HG02885 (cell line): ENCODE measurements around the gene ADM2.

ENCODE experiments used
- ATAC-seq: cut with Tn5 transposase; IDR thresholded peaks from one replicate; pipeline ENCODE4 v1.9.1; 2021; ENCODE audit warnings: mild to moderate bottlenecking; ENCODE audit not compliant: unreplicated experiment, poor library complexity

The ADM2 gene

GRCh38 chr22:50483106-50483505, 1.8 kb downstream of the ADM2 start:
- no peak for ATAC-seq

- ATAC-seq = no peak
Measured at GRCh38 chr22:50483556-50483955, 2.2 kb downstream of the ADM2 start.

- no peak for ATAC-seq
Measured at GRCh38 chr22:50483977-50484853, 2.9 kb downstream of the ADM2 start.

DNA sequence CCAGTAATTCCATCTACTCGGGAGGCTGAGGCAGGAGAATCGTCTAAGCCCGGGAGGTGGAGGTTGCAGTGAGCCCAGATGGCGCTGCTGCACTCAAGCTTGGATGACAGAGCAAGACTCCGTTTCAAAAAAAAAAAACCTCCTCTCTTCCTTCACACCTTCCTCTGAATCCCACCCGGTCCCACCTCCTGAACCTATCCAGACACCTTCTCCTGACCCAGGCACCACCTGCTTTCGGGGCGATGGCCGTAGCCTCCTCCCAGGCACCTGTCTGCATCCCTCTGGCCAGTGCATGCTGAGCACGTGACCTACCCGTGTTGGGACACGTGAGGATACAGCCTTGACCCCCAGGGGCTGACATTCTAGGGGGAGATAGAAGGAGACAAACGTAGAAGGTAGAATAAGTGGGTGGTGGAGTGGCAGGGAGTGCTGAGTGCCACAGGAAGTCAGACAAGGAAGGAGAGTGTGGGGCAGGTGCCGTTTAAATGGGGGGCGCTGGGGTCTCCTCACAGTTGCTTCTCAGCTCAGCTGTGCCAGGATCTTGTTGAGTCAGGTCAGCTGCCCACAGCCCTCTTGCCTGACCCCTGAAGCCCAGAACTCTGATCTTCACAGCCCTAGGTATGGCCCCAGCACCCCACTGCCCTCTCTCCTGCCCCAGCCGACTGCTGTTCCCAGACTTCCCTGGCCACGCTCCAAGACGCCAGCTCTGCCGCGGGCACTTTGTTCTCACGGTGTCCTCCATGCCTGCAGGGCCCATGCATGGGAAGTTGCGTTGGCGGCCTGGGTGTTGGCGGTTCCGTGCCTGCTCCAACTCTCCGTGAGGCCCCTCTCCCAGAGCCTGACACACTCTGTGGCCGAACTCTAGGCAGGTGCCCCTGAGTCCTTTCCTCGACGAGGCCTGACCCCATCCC, 4.1 kb downstream of the ADM2 start:
- no peak for ATAC-seq

DNA sequence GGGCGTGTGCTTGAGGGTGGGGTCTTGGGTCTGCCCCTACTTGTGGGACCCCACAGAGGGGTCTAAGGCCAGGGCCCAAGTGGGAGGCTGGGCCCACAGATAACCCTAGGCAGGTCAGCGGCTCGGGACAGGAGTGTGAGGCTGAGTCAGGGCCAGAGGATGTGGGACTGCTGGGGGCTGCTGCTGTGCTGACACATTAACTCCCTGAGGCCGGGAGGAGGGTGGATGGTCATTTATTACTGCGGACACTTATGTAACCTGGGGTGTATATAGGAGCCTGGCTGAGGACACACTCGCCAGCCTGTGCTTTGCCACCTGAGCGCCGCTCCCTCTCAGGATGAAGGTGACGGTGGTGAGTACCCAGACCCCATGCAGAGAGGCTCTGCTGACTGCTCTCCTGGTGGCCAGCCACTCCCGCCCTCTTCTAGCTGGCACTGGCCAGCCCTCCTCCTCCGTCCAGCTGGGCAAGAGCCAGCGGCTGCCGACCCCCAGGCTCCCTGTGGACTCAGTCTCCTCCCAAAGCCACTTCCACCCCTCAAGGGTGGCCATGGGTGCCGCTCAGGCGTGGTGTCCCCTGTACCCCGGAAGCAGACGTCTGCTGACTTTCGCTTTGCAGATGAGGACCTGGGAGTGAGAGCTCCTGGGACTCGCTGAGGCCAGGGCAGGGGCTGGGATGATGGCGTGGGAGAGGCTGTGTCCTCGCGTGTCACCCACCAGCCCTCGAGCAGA, 5.4 kb downstream of the ADM2 start, which contains the start of gene MIOX:
TSS of gene MIOX (plus strand) at position 299 of the 729 bp plus-strand sequence. CDS start at position 338, 39 bp downstream.
- ATAC-seq = no peak

- ATAC-seq = no peak
Measured at GRCh38 chr22:50487290-50488005, 6.1 kb downstream of the ADM2 start.

DNA sequence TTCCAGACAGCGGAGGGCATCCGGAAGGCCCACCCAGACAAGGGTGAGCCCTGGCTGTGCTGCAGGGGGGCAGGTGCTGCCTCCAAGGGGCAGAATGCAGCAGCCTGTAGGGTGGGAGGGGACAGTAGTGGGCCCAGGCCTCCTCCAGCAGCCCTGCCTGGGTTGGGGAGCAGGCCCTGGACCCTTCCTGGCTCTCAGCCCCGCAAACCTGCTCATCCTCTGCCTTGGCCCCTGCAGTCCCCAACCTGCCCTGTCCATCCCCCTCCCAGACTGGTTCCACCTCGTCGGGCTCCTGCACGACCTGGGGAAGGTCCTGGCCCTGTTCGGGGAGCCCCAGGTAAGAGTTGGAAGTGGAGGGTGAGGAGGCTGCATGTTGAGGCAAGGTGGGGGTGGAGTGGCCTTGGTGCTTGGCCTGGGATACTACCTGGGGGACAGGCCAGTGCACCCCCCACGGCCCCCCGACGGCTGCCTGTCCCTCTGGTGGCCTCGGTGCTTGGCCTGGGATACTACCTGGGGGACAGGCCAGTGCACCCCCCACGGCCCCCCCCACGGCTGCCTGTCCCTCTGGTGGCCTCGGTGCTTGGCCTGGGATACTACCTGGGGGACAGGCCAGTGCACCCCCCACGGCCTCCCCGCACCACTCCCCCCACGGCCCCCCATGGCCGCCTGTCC, 6.8 kb downstream of the ADM2 start:
- ATAC-seq = no peak

DNA sequence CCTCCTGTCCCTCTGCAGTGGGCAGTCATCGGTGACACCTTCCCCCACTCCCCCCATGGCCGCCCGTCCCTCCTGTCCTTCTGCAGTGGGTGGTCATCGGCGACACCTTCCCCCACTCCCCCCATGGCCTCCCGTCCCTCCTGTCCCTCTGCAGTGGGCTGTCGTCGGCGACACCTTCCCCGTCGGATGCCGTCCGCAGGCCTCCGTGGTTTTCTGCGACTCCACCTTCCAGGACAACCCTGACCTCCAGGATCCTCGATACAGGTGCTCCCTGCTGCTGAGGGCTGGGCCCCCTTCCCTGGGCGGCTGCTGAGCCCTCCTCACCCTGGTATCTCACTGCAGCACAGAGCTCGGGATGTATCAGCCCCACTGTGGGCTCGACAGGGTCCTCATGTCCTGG, 7.5 kb downstream of the ADM2 start:
- ATAC-seq = no peak

GRCh38 chr22:50489363-50490243, 8.3 kb downstream of the ADM2 start:
- ATAC-seq = no peak

GRCh38 chr22:50490531-50491308, 9.4 kb downstream of the ADM2 start:
- no peak for ATAC-seq

DNA sequence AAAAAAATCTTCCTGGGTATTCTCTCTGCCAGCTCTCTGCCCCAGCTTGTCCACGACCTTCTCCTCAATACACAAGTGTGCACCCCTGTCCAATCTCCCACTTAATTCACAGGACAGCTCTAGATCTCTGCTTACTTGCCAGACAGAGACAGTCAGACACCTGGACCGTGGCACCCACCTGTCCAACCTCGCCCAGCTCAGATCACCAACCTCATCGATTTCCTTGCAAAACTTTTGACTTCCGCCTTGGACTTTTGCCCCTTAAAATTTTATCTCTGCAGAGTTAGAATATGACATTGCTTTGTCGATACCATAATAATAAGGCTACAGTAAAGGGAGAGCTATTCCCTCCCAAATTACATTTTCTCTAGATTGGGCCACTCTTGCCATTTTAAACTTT, 15.8 kb downstream of the ADM2 start:
- ATAC-seq = no peak

DNA sequence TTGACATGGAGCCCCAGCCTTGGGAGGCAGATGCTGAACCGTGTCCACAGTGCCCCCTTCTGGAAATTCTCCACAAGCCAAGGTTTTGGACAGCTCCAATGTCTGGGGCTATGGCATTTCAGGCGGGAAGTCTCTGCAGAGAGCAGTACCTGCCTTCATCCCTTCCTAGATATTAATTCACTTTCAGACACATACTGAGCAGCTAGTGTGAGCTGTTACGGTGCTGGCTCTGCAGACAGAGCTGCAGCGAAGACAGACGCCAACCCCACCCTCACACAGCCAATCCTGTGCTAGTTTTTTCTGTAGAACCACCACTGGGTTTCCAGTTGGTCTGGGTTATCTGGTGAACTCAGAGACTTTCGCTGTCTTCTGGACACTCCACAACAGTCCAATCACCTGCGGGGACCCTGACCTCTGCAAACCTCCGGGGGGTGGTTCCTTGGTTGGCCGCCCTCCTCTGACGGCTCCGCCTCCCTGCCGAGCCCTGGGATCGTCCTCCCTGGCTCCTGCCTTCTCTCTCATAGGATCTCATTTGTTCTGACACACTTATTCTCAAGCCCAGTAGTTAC, 17.1 kb downstream of the ADM2 start:
- ATAC-seq = no peak

DNA sequence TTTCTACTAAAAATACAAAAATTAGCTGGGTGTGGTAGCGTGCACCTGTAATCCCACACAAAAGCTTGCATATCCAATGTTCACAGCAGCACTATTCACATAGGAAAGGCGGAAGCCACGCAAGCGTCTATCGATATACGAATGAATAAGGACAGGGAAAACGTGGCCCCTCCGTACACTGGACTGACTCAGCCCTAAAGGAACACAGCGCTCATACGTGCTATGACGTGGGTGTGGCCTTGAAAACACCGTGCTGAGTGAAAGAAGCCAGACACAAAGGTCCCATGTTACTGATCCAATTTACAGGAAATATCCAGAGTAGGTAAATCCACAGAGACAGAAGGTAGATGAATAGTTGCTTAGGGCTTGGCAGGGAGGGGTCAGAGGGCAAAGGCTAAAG, 19.1 kb downstream of the ADM2 start:
- ATAC-seq = no peak

DNA sequence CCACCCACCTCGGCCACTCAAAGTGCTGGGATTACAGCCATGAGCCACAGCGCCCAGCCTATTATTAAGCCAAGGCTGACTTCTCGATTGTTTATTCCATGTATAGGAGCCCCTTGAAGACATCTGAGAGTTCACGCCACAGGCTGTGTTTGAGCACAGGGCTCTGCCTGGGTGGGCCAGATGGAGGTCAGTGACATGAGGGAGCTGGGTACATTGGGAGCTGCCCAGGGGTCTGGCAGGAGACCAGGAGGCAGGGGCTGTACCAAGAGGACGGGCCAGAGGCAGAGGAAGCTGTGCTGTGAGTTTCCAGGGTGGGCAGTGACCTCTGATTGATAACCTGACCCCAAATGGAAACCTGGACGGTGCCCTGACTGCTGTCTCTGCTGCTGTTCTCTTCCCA, 20.8 kb downstream of the ADM2 start:
- no peak for ATAC-seq

GRCh38 chr22:50502628-50503474, 21.5 kb downstream of the ADM2 start:
- ATAC-seq = no peak

DNA sequence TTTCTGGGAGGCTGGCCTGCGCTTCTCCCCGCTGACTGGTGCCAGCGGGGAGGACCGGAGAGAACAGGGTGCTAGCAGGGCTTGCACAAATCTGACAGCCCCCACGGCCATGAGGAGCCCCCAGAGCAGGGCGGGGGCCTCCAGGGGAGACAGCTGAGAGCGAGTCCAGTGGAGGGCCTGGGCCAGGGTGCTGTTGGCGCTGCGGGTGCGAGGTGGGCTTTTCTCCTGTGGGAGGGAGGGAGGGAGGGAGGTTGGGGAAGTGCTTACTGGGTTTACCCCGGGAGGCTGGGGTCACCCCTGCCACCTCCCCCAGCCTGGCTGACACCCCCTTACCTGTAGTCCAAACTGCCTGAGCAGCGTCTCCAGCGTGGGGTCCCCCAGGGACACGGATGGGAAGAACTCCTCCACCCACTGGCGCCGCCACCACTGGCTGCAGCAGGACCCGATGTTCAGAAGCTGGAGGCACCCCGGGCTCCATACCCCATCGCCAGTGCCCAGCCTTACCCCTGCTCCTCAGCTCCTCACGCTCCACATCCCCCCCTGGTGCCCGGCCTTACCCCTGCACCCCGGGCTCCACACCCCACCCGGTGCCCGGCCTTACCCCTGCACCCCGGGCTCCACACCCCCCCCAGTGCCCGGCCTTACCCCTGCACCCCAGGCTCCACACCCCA, 22.3 kb downstream of the ADM2 start:
- no peak for ATAC-seq
